ENCODE measurements around the gene SLC35B1. TPM values are rescaled to one million over a fixed set of nuclear protein-coding genes. Genes with fewer than 3 reads are reported as not detected.

SLC35B1 gene
- total RNA-seq, 1 experiment from 2014 or later, result 44.7 TPM

DNA sequence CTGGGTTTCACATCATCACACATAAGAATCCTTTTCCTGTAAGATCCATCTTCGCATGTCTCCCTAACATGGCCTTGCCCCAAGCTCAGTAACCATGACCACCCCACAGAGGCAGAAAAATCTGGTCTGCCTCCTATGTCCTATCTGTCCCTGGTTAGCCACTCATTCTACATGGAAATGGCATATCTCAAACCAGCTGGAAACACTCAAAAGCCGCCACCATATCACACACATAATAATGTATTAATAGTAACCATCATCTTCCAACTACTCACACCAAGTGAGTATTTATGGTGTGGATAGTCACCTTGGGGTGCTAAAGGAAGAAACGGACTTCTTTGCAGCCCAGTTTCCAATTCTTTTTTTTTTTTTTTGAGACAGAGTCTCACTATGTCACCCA is 44.7 kb upstream of the SLC35B1 start:
- no peak overlapping the region for H3K4me2 ChIP-seq
- no peaks in the 10 kb centered on the region for H3K79me2 ChIP-seq (ENCODE audit: low read depth)
- no TSS peak for BruUV-seq (replicated peaks)
- no peaks in the 10 kb centered on the region for H3F3A ChIP-seq (ENCODE audit: insufficient read depth, low read depth)
- H3K27me3 ChIP-seq (ENCODE audit: insufficient read depth, low read depth), result no peaks in the 10 kb centered on the region
- no peaks in the 10 kb centered on the region for H3K4me1 ChIP-seq (replicated peaks; ENCODE audit: insufficient read depth)
- TF ChIP-seq, protein P1, sequence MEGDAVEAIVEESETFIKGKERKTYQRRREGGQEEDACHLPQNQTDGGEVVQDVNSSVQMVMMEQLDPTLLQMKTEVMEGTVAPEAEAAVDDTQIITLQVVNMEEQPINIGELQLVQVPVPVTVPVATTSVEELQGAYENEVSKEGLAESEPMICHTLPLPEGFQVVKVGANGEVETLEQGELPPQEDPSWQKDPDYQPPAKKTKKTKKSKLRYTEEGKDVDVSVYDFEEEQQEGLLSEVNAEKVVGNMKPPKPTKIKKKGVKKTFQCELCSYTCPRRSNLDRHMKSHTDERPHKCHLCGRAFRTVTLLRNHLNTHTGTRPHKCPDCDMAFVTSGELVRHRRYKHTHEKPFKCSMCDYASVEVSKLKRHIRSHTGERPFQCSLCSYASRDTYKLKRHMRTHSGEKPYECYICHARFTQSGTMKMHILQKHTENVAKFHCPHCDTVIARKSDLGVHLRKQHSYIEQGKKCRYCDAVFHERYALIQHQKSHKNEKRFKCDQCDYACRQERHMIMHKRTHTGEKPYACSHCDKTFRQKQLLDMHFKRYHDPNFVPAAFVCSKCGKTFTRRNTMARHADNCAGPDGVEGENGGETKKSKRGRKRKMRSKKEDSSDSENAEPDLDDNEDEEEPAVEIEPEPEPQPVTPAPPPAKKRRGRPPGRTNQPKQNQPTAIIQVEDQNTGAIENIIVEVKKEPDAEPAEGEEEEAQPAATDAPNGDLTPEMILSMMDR (conservative IDR thresholded peaks at IDR 0.05), result no peak
- no peak for TF ChIP-seq EZH2 (IDR thresholded peaks at IDR 0.05; ENCODE audit: low read depth)
- no peaks in the 10 kb centered on the region for H3K9me2 ChIP-seq (ENCODE audit: insufficient read depth)
- H3K27ac ChIP-seq, result no peak overlapping the region
- intact Hi-C loops (cut with micrococcal nuclease; ENCODE audit: unreplicated experiment), result no loop called here
- ChIA-PET POLR2A (ENCODE audit: unreplicated experiment) (interaction anchor here (0.6 to 0.8 kb wide), 2 partner anchors 67 to 803 kb away, joined by 7 to 10 read pairs; no protein-coding TSS in a partner anchor), CTCF (interaction anchor here (0.6 kb wide), 1 partner anchor 44 kb away, joined by 5 read pairs; no protein-coding TSS in a partner anchor)
- no peaks in the 10 kb centered on the region for H4K20me1 ChIP-seq (ENCODE audit: insufficient read depth)
- no peak overlapping the region for H3K4me3 ChIP-seq
- H2AFZ ChIP-seq, result no peak overlapping the region
- no peak for DNase-seq
- no peaks in the 10 kb centered on the region for H3K36me3 ChIP-seq (ENCODE audit: low read depth)
- no peaks in the 10 kb centered on the region for H3K9me3 ChIP-seq (ENCODE audit: insufficient read depth, low read depth)

GRCh38 chr17:49749730-49750129 is 42.0 kb upstream of the SLC35B1 start:
- no peaks in the 10 kb centered on the region for H3K36me3 ChIP-seq (ENCODE audit: low read depth)
- CTCF ChIA-PET, result no interaction called here
- no peaks in the 10 kb centered on the region for H3K9me3 ChIP-seq (ENCODE audit: insufficient read depth, low read depth)
- no peaks in the 10 kb centered on the region for H3K9me2 ChIP-seq (ENCODE audit: insufficient read depth)
- H3F3A ChIP-seq (ENCODE audit: insufficient read depth, low read depth), result no peaks in the 10 kb centered on the region
- DNase-seq, result no peak
- H4K20me1 ChIP-seq (ENCODE audit: insufficient read depth), result no peaks in the 10 kb centered on the region
- H3K79me2 ChIP-seq (ENCODE audit: low read depth), result no peaks in the 10 kb centered on the region
- TF ChIP-seq, protein P1 (conservative IDR thresholded peaks at IDR 0.05), result no peak
- no peak for TF ChIP-seq EZH2 (IDR thresholded peaks at IDR 0.05; ENCODE audit: low read depth)
- no peaks in the 10 kb centered on the region for H3K27me3 ChIP-seq (ENCODE audit: insufficient read depth, low read depth)
- no peak overlapping the region for H2AFZ ChIP-seq
- H3K27ac ChIP-seq, result no peak overlapping the region
- no peak overlapping the region for H3K4me3 ChIP-seq
- intact Hi-C loops (cut with micrococcal nuclease; ENCODE audit: unreplicated experiment), result no loop called here
- H3K4me2 ChIP-seq, result no peak overlapping the region
- no TSS peak for BruUV-seq (replicated peaks)
- H3K4me1 ChIP-seq (replicated peaks; ENCODE audit: insufficient read depth), result no peaks in the 10 kb centered on the region
- POLR2A ChIA-PET (ENCODE audit: unreplicated experiment), result no interaction called here

GRCh38 chr17:49748791-49749190 is 41.0 kb upstream of the SLC35B1 start:
- BruUV-seq (replicated peaks), result no TSS peak
- Histone ChIP-seq H3K9me2 (ENCODE audit: insufficient read depth) (no peaks in the 10 kb centered on the region), H3K4me2 (no peak overlapping the region), H3K4me1 (replicated peaks; ENCODE audit: insufficient read depth) (no peaks in the 10 kb centered on the region), H3K79me2 (ENCODE audit: low read depth) (no peaks in the 10 kb centered on the region), H3K4me3 (no peak overlapping the region), H3K27me3 (ENCODE audit: insufficient read depth, low read depth) (no peaks in the 10 kb centered on the region), H3K27ac (no peak overlapping the region), H4K20me1 (ENCODE audit: insufficient read depth) (no peaks in the 10 kb centered on the region), H3K9me3 (ENCODE audit: insufficient read depth, low read depth) (no peaks in the 10 kb centered on the region), H3K36me3 (ENCODE audit: low read depth) (no peaks in the 10 kb centered on the region), H3F3A (ENCODE audit: insufficient read depth, low read depth) (no peaks in the 10 kb centered on the region), H2AFZ (no peak overlapping the region)
- CTCF ChIA-PET, result no interaction called here
- POLR2A ChIA-PET (ENCODE audit: unreplicated experiment), result no interaction called here
- no peak for DNase-seq
- intact Hi-C loops (cut with micrococcal nuclease; ENCODE audit: unreplicated experiment), result no loop called here
- TF ChIP-seq, protein P1 (conservative IDR thresholded peaks at IDR 0.05), result no peak
- no peak for TF ChIP-seq EZH2 (IDR thresholded peaks at IDR 0.05; ENCODE audit: low read depth)
